ENCODE results near the gene CCDC137.

Gene CCDC137

GRCh38 chr17:81652906-81653771 is 13.4 kb upstream of the CCDC137 start:
- H3K9me3 Mint-ChIP-seq: no peaks in the 10 kb centered on the region
- H3K27ac Mint-ChIP-seq: peak overlapping the region in 2 of 3 experiments; percentile 68 to 80
- H3K36me3 Mint-ChIP-seq (ENCODE audit: low read depth): no peaks in the 10 kb centered on the region
- peaks cover 11% of the 10 kb centered on the region for H3K4me1 Mint-ChIP-seq
- TF ChIP-seq CTCF (IDR thresholded peaks at IDR 0.05; ENCODE audit: unreplicated experiment in 3 of 3): no peak
- H3K27me3 Mint-ChIP-seq (ENCODE audit: low read depth): no peaks in the 10 kb centered on the region
- H3K4me3 Mint-ChIP-seq: peak overlapping the region in 2 of 3 experiments; percentile 53 to 67

- no peak for TF ChIP-seq CTCF (IDR thresholded peaks at IDR 0.05; ENCODE audit: unreplicated experiment in 3 of 3)
Observed at GRCh38 chr17:81655378-81656117, 11.0 kb upstream of the CCDC137 start.

GRCh38 chr17:81656118-81656743 is 10.3 kb upstream of the CCDC137 start, which contains the start of gene PDE6G:
TSS of gene PDE6G (minus strand) at chr17:81656542. CDS start at chr17:81653305, 3,237 bp downstream.
- Mint-ChIP-seq H3K4me3 (no peak within 1 kb of the TSS), H3K27ac (peak within 1 kb of the TSS in 1 of 3 experiments; percentile 32), H3K4me1 (peaks cover 11% of the 10 kb centered on the region), H3K27me3 (ENCODE audit: low read depth) (no peaks in the 10 kb centered on the region), H3K36me3 (ENCODE audit: low read depth) (no peaks in the 10 kb centered on the region), H3K9me3 (no peaks in the 10 kb centered on the region)
- no peak for TF ChIP-seq CTCF (IDR thresholded peaks at IDR 0.05; ENCODE audit: unreplicated experiment in 3 of 3)

More at GRCh38 chr17:81655378-81656117, 11.0 kb upstream of the CCDC137 start:
- H3K9me3 Mint-ChIP-seq: no peaks in the 10 kb centered on the region
- no peak overlapping the region for H3K4me3 Mint-ChIP-seq
- no peaks in the 10 kb centered on the region for H3K27me3 Mint-ChIP-seq (ENCODE audit: low read depth)
- no peak overlapping the region for H3K27ac Mint-ChIP-seq
- H3K36me3 Mint-ChIP-seq (ENCODE audit: low read depth): no peaks in the 10 kb centered on the region
- H3K4me1 Mint-ChIP-seq: peaks cover 11% of the 10 kb centered on the region

GRCh38 chr17:81656835-81657234 is 9.7 kb upstream of the CCDC137 start:
- H3K9me3 Mint-ChIP-seq: no peaks in the 10 kb centered on the region
- no peaks in the 10 kb centered on the region for H3K27me3 Mint-ChIP-seq (ENCODE audit: low read depth)
- no peak for TF ChIP-seq CTCF (IDR thresholded peaks at IDR 0.05; ENCODE audit: unreplicated experiment in 3 of 3)
- H3K36me3 Mint-ChIP-seq (ENCODE audit: low read depth): no peaks in the 10 kb centered on the region
- H3K4me1 Mint-ChIP-seq: peaks cover 8% of the 10 kb centered on the region
- peak overlapping the region in 1 of 3 experiments; percentile 32 for H3K27ac Mint-ChIP-seq
- H3K4me3 Mint-ChIP-seq: no peak overlapping the region

- Mint-ChIP-seq H3K4me1 (peaks cover 6% of the 10 kb centered on the region), H3K27me3 (ENCODE audit: low read depth) (no peaks in the 10 kb centered on the region), H3K9me3 (no peaks in the 10 kb centered on the region), H3K36me3 (ENCODE audit: low read depth) (no peaks in the 10 kb centered on the region), H3K4me3 (no peak overlapping the region), H3K27ac (no peak overlapping the region)
- TF ChIP-seq CTCF (IDR thresholded peaks at IDR 0.05; ENCODE audit: unreplicated experiment in 3 of 3): no peak
Observed at GRCh38 chr17:81659038-81659437, 7.5 kb upstream of the CCDC137 start.

Data from nephron (organoid).